ENCODE measurements around the gene PACRG.

GRCh38 chr6:163336961-163337360, 609.2 kb downstream of the PACRG start:
- no peak for TF ChIP-seq POLR2A (IDR thresholded peaks at IDR 0.05; ENCODE audit: low read depth, low read length)
- TF ChIP-seq POLR2AphosphoS5 (IDR thresholded peaks at IDR 0.05; ENCODE audit: low read depth, low read length), result no peak
- TF ChIP-seq TAF1 (IDR thresholded peaks at IDR 0.05; ENCODE audit: borderline replicate concordance, low read depth, low read length), result no peak

Data from GM12892 (cell line).